HTERT RPE-1 (cell line): Measurements from ENCODE around the gene HECW1.
"Not testable (repeated sequence)": the region's sequence is repeated elsewhere in the genome, so short reads cannot be mapped to it uniquely, and the experiment has no call there.

Experiments used
- in situ Hi-C: fragments of 300-500 bp; cut with MboI; formaldehyde crosslinking; loops from 4 replicates; pipeline ENCODE4 v1.14.3; 2020; ENCODE audit warnings: low sequenced_read_pairs

Gene HECW1

DNA sequence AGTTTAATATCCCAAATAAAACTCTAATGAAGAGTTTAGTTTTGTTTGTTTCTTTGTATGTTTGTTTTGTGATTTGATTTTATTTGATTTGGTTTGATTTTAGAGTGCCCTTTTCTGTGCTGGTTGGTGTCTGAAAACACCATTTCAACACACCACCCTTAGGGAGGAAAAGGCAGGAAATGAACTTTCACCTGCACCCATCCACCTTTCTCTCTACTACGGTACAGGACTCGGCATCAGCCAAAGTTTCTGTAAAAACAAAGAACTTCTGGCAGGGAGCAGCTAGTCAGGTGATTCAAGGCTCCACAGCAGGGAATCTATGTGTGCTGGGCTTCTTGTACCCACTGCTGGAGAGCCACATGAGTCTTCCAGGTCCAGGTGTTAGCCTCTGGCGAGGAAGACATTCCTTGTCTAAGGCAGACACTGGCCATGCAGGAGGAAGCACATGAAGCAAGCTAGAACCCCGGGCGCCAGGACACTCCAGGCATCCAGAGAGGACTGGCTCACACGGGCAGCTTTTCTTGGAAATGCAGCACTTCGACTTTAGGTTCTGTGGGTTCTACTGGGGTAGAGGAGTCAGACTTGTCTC, 448.4 kb downstream of the HECW1 start:
- in situ Hi-C loops = no loop called here

DNA sequence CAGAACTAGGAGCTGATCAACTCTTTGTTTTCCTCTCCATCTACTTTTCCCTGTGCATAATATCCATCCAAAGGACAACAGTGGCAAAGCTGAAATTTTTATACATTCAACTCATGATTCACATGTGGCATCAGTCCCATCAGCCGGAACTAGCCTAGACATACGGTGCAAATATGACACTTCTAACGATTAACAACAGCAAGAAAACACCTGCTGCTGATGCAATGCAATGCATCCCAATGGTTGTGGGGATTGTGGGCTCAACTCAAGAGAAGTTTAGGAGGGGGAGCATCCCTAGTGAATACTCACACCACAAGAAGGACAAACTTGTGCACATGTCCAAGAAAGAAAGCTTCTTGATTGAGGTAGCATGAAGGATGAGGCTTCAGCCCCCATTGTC, 449.9 kb downstream of the HECW1 start:
- in situ Hi-C loops = no loop called here

GRCh38 chr7:43565786-43566185, 453.3 kb downstream of the HECW1 start:
- in situ Hi-C loops = no loop called here

- in situ Hi-C loops = no loop called here
These were observed 456.1 kb downstream of the HECW1 start for GRCh38 chr7:43568529-43568928.

- in situ Hi-C loops = no loop called here
These were observed 457.0 kb downstream of the HECW1 start for GRCh38 chr7:43569424-43569823.

DNA sequence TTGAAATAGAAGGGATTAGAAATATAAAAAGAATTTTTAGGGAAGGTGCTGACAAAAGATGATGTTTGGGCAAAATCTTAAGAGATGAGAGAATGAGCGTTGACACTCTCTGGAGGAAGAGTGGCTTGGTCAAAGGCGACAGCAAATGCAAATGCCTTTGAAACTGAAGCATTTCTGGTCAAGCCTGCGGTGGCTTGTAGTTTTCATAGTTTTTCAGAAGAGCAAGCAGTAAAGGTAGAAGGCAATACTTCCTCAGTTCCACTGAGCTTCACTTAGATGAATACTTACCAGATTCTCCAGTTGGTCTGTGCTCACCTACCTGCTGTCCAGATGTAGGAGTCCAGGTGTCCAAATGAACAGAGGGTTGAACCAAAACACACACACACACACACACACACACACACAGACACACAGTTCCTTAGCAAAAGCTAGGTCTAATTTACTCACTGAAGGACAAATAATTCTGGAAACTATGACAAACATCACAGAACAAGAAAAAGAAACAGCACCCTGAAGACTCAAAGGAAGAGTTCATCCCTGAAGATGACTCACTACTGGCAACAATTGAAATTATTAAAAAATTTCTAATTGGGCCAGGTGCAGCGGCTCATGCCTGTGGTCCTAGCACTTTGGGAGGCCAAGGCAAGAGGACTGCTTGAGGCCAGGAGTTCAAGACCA, 458.4 kb downstream of the HECW1 start:
- in situ Hi-C loops = no loop called here

GRCh38 chr7:43572516-43573049, 460.1 kb downstream of the HECW1 start:
- in situ Hi-C loops = no loop called here

DNA sequence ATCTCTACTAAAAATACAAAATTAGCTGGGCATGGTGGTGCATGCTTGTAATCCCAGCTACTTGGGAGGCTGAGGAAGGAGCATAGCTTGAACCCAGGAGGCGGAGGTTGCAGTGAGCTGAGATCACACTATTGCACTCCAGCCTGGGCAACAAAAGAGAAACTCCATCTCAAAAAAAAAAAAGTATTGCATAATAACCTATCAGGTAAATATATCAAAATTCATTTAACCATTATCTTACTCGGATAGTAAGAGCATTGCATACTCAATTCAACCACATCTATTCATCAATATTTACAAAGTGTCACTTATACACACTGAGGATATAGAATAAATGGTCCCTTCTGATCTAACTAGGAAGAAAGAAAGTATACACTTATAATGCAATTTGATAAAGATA, 461.4 kb downstream of the HECW1 start:
- in situ Hi-C loops = not testable (repeated sequence)

- in situ Hi-C loops = no loop called here
These were observed 463.1 kb downstream of the HECW1 start for GRCh38 chr7:43575506-43575905.

DNA sequence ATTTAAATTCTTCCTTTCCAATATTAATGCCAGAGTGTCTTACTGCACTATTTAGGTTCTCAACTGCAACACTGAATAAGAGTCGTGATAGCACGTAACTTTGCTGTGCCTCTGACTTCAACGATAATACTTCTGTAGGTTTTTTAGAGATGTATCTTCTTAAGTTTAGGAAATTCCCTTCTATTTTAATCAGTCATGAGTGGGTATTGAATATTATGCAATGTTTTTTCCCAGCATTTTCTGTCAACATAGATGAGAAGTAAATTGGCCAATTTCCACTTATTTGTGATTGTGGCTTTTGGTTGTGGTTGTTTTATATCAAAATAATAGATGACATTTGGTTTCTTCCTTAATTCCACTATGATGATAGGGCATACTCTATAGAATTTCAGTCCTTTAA, 463.8 kb downstream of the HECW1 start:
- in situ Hi-C loops = no loop called here

DNA sequence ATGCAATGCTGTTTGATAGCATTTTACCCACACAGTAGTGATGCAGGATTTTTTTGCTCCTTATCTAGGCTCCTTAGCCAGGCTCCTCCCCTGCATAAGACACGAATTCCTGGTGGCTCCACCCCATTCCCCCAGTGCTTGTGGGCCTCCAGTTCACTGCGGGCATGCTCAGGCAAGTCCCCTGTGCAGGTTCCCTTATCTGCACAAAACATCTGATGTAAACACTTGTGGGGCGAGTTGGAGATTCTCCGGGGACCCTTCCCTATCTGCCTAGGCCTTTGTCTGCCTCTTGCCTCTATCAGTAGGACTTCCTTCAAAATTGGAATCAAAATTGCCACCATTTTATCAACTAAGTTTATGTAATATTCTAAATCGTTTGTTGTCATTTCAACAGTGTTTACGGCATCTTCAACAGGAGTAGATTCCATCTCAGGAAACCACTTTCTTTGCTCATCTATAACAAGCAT, 465.1 kb downstream of the HECW1 start:
- in situ Hi-C loops = no loop called here

DNA sequence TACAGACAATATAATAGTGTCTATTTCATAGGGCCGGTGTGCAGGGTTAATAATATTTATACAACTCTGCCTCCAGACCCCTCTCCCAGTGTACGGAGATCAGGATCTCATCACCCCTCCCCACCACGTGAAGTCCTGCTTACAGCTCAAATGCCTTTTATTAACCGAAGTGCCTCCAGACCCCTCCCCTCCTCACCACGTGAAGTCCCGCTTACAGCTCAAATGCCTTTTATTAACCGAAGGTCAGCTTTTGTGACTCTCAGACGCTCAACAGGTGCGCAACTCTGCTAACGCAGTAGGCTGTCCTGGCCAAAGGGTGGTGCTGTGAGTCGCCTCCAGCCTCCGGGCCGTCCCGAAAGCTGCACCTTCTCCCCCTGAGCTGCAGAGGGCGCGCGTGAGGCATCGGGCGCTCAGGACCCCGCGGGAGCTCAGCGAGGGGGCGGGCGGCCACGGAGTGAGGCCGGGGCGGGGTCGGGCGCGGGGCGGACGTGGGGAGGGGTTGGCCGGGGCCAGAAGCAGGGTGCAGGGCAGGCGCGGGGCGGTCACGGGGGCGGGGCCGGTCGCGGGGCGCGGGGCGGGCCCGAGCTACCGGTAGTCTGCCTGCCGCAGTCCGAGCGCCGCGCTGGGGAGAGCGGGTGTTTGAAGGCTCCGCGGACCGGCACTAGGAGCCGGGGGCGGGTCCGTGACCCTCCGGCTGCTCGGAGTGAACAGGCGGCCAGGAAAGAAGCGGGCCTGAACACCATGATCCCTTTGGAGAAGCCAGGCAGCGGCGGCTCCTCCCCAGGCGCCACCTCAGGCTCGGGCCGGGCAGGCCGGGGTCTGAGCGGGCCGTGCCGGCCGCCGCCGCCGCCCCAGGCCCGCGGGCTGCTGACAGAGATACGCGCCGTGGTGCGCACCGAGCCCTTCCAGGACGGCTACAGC, 470.3 kb downstream of the HECW1 start, which contains the start of gene STK17A:
Gene STK17A (plus strand): TSS at position 606 of the 921 bp plus-strand sequence. CDS start 136 bp downstream, at position 742.
- in situ Hi-C loops = no loop called here

DNA sequence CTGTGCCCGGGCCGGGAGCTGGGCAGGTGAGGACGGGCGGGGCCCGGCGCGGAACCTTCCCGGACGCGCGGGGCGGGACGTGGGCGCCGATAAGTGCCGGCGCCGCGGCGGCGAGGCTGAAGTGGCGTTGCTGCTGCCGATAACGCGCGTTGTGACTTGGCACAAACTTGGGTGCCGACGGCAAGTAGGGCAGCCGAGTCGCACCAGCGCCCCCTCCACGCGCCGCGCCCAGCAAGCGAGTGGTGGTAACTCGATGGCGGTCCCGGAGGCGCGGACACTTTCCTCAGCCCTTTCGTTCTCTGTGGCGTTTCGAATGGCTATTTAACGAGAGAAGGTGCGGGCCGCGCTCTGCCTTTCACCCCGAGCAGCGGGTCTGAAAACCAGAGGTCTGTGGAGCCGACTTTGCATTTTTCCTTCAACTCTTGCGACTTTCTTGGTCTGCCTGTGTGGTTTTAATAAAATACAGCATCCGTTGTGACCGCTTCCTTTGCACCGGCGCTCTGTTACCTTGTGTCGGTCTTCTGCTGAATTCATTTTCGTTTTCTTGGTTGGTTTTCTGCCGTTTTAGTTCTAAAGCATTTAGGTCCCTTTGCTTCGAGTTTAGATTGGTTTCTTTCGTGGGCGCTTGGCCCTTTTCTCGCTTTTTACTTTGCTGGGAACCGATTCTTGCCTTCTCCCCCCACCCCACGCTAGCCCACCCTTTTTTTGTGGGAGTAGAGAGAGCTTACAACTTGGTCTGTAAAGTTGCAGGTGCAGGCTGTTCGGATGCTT, 471.2 kb downstream of the HECW1 start:
- in situ Hi-C loops = no loop called here

- in situ Hi-C loops = no loop called here
These were observed 471.7 kb downstream of the HECW1 start for GRCh38 chr7:43584195-43584586.

- in situ Hi-C loops = not testable (repeated sequence)
These were observed 472.3 kb downstream of the HECW1 start for GRCh38 chr7:43584733-43585132.

DNA sequence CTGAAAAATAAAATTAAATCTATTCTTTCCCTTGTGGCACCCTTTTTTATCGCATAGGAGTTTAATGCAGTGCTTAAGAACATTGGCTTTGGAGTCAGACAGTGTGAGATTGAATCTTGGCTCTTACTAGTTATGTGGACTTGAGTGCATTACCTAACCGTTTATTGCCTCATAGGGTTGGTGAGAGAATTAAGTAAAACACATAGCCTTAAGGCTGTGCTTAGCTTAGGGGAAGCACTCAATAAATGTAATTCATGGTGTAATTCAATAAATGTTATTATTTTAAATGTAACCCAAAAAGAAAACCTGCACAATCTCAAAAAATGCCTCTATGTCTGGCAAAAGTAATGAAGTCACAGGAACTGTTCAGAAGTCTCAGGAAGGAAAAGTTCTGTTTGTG, 473.1 kb downstream of the HECW1 start:
- in situ Hi-C loops = no loop called here

DNA sequence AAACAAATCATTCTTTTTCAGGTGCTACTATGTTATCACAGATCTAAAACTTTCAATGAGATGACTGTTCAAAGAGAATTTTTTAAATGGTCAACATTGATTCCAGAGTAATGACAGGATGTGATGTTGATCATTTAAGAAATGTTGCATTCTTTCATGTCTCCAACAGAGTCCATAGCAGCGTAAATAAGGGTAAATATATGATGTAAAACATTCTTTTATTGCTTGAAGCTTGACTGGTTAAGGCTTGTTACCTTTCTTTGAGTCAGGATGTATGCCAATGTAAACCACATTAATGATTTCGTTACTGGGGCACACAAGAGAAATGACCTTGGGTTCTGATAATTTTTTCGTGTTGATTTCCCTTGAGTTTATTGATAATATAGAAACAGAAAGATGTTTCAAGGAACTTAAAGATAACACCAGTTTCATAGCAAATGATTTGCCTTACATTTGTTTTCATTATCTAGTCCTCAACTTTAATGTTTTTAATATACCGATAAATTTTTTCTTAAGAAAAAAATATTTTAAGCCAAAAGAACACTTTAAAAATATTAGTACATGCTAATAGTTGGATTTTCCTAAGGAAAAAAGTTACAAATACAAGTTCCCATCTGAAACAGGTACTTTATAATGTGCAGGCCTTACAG, 473.9 kb downstream of the HECW1 start:
- in situ Hi-C loops = no loop called here

- in situ Hi-C loops = no loop called here
These were observed 476.2 kb downstream of the HECW1 start for GRCh38 chr7:43588477-43589132.

DNA sequence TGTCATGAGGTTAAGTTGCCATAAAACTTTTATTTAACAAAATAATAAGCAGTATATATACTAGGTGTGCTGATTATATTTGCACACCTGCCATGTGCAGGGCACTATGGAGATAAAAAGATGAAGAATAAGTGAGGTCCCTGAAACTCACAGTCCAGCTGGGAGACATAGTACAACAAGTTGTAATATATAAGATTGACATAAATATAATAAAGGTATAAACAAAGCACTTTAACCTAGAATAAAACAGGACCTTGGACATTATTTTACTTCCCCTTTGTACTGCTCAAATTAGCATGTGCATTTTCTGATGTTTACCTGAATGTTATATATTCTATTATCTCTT, 476.7 kb downstream of the HECW1 start:
- in situ Hi-C loops = no loop called here

DNA sequence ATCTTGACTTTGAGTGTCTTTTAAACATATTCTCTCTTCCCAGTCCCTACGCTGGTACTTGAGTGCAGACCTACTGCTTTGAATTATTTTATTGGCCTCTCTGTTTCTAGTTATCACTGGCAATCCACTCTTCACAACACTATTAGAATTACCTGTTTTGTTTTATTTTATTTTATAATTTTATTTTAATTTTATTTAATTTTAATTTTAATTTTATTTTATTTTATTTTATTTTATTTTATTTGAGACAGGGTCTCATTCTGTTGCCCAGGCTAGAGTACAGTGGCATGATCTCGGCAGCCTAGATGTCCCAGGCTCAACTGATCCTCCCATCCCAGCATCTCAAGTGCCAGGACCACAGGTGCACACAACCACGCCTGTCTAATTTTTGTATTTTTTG, 477.3 kb downstream of the HECW1 start:
- in situ Hi-C loops = no loop called here
